Retinal pigment epithelial cell (primary cell): ENCODE results near the gene COG5.
"Not testable (repeated sequence)": the region's sequence is repeated elsewhere in the genome, so short reads cannot be mapped to it uniquely, and the experiment has no call there.

Source experiments
- DNase-seq: peaks from one replicate; pipeline ENCODE4 v3.0.0-alpha.2; 2010; ENCODE audit warnings: low read depth
- H3K4me3 ChIP-seq: 2 replicates; pipeline ENCODE4 v1.5.1; 2011; ENCODE audit warnings: mild to moderate bottlenecking, low read length, control low read depth, moderate library complexity
- TF ChIP-seq, protein P1 (sequence below): conservative IDR thresholded peaks from 2 replicates; pipeline ENCODE4 v1.5.1; 2011; ENCODE audit warnings: low read depth, low read length, control low read depth, inconsistent platforms

The COG5 gene

DNA sequence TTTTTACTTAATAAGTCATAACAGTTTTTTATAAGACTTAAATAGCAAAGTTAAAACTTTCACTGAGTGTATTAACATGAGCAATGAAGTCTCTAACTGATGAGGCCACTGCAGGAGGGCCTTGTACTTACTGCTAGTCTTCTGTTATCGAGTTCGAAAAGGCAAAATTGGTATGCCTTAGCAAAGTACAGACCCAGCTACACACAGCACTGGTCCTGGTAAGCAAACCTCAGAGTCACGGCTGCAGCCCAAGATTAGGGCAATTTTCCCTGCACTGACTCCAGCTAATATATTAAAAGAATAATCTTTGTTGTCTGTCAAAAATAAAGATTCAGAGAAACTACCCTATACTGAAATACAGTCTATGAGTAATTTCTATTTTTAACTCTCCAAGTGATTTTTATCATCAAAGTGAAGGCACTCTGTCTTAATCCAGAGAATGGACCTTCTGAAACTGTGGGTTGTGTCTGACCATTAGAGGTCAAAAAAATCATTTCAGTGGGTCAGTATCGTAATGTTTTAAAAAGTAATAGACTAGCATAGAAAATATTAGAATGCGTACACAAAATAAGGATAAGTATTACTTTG, 309.2 kb downstream of the COG5 start:
- TF ChIP-seq, protein P1, sequence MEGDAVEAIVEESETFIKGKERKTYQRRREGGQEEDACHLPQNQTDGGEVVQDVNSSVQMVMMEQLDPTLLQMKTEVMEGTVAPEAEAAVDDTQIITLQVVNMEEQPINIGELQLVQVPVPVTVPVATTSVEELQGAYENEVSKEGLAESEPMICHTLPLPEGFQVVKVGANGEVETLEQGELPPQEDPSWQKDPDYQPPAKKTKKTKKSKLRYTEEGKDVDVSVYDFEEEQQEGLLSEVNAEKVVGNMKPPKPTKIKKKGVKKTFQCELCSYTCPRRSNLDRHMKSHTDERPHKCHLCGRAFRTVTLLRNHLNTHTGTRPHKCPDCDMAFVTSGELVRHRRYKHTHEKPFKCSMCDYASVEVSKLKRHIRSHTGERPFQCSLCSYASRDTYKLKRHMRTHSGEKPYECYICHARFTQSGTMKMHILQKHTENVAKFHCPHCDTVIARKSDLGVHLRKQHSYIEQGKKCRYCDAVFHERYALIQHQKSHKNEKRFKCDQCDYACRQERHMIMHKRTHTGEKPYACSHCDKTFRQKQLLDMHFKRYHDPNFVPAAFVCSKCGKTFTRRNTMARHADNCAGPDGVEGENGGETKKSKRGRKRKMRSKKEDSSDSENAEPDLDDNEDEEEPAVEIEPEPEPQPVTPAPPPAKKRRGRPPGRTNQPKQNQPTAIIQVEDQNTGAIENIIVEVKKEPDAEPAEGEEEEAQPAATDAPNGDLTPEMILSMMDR: no peak
- no peak for DNase-seq
- H3K4me3 ChIP-seq: no peak overlapping the region

DNA sequence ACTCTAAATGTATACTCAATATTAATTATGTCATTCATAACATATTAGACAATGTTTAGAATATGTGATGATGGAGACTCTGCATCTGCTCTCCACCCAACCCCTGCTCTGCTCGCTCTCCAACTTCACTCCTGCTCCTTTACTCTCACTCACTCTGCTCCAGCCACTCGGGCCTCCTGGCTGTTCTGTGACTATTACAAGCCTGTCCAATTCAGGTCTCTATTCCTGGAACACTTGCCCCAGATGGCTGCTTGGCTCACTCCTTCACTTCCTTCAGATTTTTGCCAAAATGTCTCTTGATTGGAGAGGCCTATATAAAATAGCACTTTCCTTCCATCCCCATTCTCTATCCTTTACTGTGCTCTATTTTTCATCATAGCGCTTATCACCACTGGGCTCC, 310.1 kb downstream of the COG5 start:
- no peak for DNase-seq
- TF ChIP-seq, protein P1: no peak
- no peak overlapping the region for H3K4me3 ChIP-seq

DNA sequence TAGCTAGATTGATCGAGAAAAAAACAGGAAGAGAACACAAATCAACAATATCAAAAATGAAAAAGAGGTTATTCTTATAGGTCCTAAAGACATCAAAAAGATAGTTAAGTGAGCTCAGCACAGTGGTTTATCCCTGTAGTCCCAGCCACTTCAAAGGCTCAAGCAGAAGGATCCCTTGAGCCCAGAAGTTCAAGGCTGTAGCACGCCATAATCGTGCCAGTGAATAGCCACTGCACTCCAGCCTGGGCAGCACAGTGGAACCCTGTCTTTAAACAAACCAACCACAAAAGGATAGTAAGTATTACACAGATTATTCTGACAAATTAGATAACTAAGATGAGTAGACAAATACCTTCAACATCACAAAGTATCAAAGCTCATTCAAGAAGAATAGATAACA, 311.8 kb downstream of the COG5 start:
- TF ChIP-seq, protein P1: no peak
- no peak overlapping the region for H3K4me3 ChIP-seq
- DNase-seq: no peak

DNA sequence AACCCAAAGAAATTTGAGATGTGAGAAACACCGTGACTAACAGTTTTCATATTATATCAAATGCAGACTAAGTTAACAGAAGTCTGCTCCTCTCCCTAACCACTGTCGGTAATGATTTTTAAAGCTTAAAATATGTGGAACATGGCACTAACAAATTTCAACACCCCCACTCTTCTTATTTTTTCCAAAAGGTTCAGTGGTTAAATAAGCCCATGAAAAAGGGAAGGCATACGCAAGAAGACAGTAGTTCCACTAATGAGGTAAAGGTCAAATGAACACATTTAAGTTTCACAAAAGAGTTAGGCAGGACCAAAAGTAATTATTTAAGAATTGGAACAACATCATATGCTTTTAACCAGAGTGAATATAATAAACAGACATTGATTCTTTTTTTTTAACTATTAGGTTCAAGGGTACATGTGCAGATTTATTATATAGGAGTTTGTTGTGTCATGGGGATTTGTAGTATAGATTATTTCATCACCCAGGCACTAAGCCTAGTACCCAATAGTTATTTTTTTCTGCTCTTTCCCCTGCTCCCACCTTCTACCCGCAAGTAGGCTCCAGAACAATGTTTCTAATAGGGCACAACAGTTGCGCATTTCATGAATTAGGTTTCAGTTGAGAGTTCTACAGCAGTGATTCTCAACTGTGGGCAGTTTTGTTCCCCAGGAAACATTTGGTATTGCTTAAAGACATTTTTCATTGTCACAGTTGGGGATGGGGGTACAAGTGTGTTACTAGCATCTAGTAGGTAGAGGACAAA, 315.0 kb downstream of the COG5 start:
- no peak overlapping the region for H3K4me3 ChIP-seq
- no peak for DNase-seq
- TF ChIP-seq, protein P1: no peak

DNA sequence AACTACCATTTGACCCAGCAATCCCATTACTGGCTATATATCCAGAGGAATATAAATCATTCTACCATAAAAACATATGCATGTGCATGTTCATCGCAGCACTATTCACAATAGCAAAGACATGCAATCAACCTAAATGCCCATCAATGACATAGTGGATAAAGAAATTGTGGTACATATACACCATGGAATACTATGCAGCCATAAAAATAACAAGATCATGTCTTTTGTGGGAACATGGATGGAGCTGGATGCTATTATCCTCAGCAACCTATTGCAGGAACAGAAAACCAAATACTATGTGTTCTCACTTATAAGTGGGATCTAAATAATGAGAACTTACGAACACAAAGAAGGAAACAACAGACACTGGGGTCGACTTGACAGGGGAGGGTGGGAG, 316.9 kb downstream of the COG5 start:
- H3K4me3 ChIP-seq, DNase-seq: not testable (repeated sequence)

DNA sequence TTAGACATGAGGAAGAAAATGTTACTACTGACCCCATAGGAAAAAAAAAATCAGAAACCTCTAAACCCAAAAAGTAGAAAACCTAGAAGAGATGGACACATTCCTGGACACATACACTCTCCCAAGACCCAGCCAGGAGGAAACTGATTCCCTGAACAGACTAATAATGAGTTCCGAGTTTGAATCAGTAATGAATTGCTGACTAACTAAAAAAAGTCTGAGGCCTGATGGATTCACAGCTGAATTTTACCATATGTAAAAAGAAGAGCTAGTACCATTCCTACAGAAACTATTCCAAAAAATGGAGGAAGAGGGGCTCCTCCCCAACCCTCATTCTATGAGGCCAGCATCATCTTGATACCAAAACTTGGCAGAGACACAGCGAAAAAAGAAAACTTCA, 319.1 kb downstream of the COG5 start:
- H3K4me3 ChIP-seq: no peak overlapping the region
- DNase-seq: no peak
- TF ChIP-seq, protein P1: no peak

DNA sequence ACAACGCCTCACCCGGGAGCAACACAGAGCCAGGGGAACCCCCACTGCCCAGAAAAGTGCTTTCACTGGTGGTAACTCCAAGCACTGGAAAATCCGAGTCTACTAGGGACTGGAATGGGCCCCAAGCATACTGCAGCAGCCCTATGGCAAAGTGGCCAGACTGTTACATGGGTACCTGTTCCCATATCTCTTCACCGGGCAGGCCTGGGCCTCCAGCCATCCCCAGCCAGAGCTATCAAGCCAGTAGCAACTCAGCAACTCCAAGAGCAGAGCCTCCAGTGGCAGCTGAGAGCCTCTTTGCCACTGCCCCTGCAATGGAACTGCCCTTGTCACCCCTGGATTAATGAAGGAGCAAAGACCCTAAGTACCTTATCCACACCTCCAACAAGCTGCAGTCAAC, 321.5 kb downstream of the COG5 start:
- no peak overlapping the region for H3K4me3 ChIP-seq
- no peak for DNase-seq
- TF ChIP-seq, protein P1: no peak
